IMR-90 (cell line): ENCODE measurements around the gene TRIM44. TPM values are rescaled to one million over a fixed set of nuclear protein-coding genes. Genes with fewer than 3 reads are reported as not detected.

ENCODE experiments used
- ATAC-seq: fragments of 200-7000 bp; cut with Tn5 transposase; 2 replicates; pipeline ENCODE4 v1.9.1; 2020; ENCODE audit warnings: low read depth, mild to moderate bottlenecking, moderate library complexity
- BruUV-seq: library from RNA; stranded (reverse); fragments of 400-500 nt; replicated peaks from 2 replicates; lab custom pipeline; 2021; lab: Mats Ljungman, UMichigan
- CTCF ChIA-PET: fragments of 300-600 bp; formaldehyde crosslinking; extraction: SDS; loops from one replicate; lab custom pipeline; 2021; ENCODE audit warnings: antibody characterized with exemption; lab: Yijun Ruan, JAX
- POLR2A ChIA-PET: fragments of 300-600 bp; sonication (Branson Sonifier 250); formaldehyde crosslinking; loops from one replicate; lab custom pipeline; 2022; ENCODE audit warnings: antibody characterized with exemption; ENCODE audit not compliant: unreplicated experiment; lab: Charles Lee
- DNase-seq: peaks from one replicate; pipeline ENCODE4 v3.0.0; 2013
- H2AFZ ChIP-seq: replicated peaks from 2 replicates; pipeline ENCODE3; 2013; ENCODE audit warnings: low read length, mild to moderate bottlenecking; ENCODE audit not compliant: poor library complexity
- H2AK5ac ChIP-seq: 2 replicates; pipeline ENCODE4 v1.6.1; 2013; ENCODE audit warnings: low read depth, low read length, inconsistent platforms
- H2AK9ac ChIP-seq: replicated peaks from 2 replicates; pipeline ENCODE3; 2013; ENCODE audit warnings: mild to moderate bottlenecking, low read depth, low read length, moderate library complexity; ENCODE audit not compliant: poor library complexity
- H2BK120ac ChIP-seq: 2 replicates; pipeline ENCODE4 v1.6.1; 2013; ENCODE audit warnings: low read depth, low read length, inconsistent platforms
- H2BK15ac ChIP-seq: 3 replicates; pipeline ENCODE4 v1.6.1; 2013; ENCODE audit warnings: low read depth, low read length, inconsistent platforms
- H2BK20ac ChIP-seq: 2 replicates; pipeline ENCODE4 v1.6.1; 2013; ENCODE audit warnings: low read depth, mild to moderate bottlenecking, inconsistent platforms, low read length, moderate library complexity
- H2BK5ac ChIP-seq: 2 replicates; pipeline ENCODE4 v1.6.1; 2013; ENCODE audit warnings: mild to moderate bottlenecking, low read depth, low read length, inconsistent platforms; ENCODE audit not compliant: poor library complexity, severe bottlenecking
- H3K14ac ChIP-seq: replicated peaks from 2 replicates; pipeline ENCODE4 v1.6.1; 2013; ENCODE audit warnings: low read depth, low read length, inconsistent platforms
- H3K18ac ChIP-seq: 2 replicates; pipeline ENCODE4 v1.6.1; 2013; ENCODE audit warnings: low read depth, low read length, control low read depth
- H3K23ac ChIP-seq: 2 replicates; pipeline ENCODE4 v1.6.1; 2013; ENCODE audit warnings: low read depth, low read length, inconsistent platforms
- H3K27ac ChIP-seq: 2 replicates; pipeline ENCODE4 v1.5.1; 2013; ENCODE audit warnings: mild to moderate bottlenecking, control low read depth, low read length; ENCODE audit not compliant: insufficient read depth
- H3K27me3 ChIP-seq: 2 replicates; pipeline ENCODE4 v1.6.1; 2013; ENCODE audit warnings: low read length; ENCODE audit not compliant: control insufficient read depth, insufficient read depth
- H3K36me3 ChIP-seq: 2 replicates; pipeline ENCODE4 v1.6.1; 2013; ENCODE audit warnings: low read length, mixed read lengths; ENCODE audit not compliant: control insufficient read depth, insufficient read depth
- H3K4ac ChIP-seq: 2 replicates; pipeline ENCODE4 v1.6.1; 2013; ENCODE audit warnings: low read depth, low read length, inconsistent platforms
- H3K4me1 ChIP-seq: 2 replicates; pipeline ENCODE4 v1.6.1; 2013; ENCODE audit warnings: low read length, mixed read lengths; ENCODE audit not compliant: control insufficient read depth, insufficient read depth
- H3K4me2 ChIP-seq: 2 replicates; pipeline ENCODE4 v1.6.1; 2013; ENCODE audit warnings: low read depth, mild to moderate bottlenecking, control low read depth, low read length, moderate library complexity
- H3K4me3 ChIP-seq: 2 replicates; pipeline ENCODE4 v1.5.1; 2013; ENCODE audit warnings: low read depth, mild to moderate bottlenecking, control low read depth, low read length, moderate library complexity; ENCODE audit not compliant: insufficient read depth
- H3K56ac ChIP-seq: 2 replicates; pipeline ENCODE4 v1.6.1; 2013; ENCODE audit warnings: low read length, inconsistent platforms; ENCODE audit not compliant: insufficient read depth; ENCODE audit errors: extremely low read depth
- H3K79me1 ChIP-seq, 2 experiments: 2 replicates each; pipeline ENCODE4 v1.6.1; 2013; ENCODE audit warnings: low read length in 2 of 2, inconsistent platforms in 1 of 2, low read depth in 1 of 2
- H3K9ac ChIP-seq: 2 replicates; pipeline ENCODE4 v1.6.1; 2013; ENCODE audit warnings: low read depth, low read length, control low read depth
- H3K9me1 ChIP-seq: 2 replicates; pipeline ENCODE4 v1.6.1; 2013; ENCODE audit warnings: low read length, inconsistent platforms; ENCODE audit not compliant: insufficient read depth
- H3K9me3 ChIP-seq: 2 replicates; pipeline ENCODE4 v1.6.1; 2013; ENCODE audit warnings: low read length; ENCODE audit not compliant: control insufficient read depth, insufficient read depth
- H4K20me1 ChIP-seq: 2 replicates; pipeline ENCODE4 v1.6.1; 2013; ENCODE audit warnings: low read length, inconsistent platforms; ENCODE audit not compliant: insufficient read depth
- H4K5ac ChIP-seq: 2 replicates; pipeline ENCODE4 v1.6.1; 2013; ENCODE audit warnings: mild to moderate bottlenecking, low read depth, low read length, control low read depth
- H4K8ac ChIP-seq, 2 experiments: 2 replicates each; pipeline ENCODE4 v1.6.1; 2013; ENCODE audit warnings: low read depth in 2 of 2, low read length in 2 of 2, control low read depth in 1 of 2, inconsistent platforms in 1 of 2
- H4K91ac ChIP-seq: 2 replicates; pipeline ENCODE4 v1.6.1; 2013; ENCODE audit warnings: low read depth, low read length, inconsistent platforms; ENCODE audit not compliant: insufficient read depth
- MAFK ChIP-seq: IDR thresholded peaks from 2 replicates; pipeline ENCODE4 v1.6.1; 2012; ENCODE audit warnings: low read depth, low read length, improper control_type of control experiment
- RCOR1 ChIP-seq: IDR thresholded peaks from 2 replicates; pipeline ENCODE4 v1.6.1; 2012; ENCODE audit warnings: mild to moderate bottlenecking, low read length, improper control_type of control experiment; ENCODE audit not compliant: insufficient replicate concordance
- whole genome bisulfite sequencing, 2 experiments: methylation state at CpG; one replicate each; pipeline versions ENCODE4 v1.1.5 to v1.1.7; 2013; ENCODE audit warnings: missing lambda C conversion rate in 2 of 2; ENCODE audit not compliant: insufficient read length in 1 of 2; ENCODE audit errors: extremely low coverage in 2 of 2; 5-methylcytosine and 5-hydroxymethylcytosine counted together
- dilution Hi-C: fragments of 300-500 bp; cut with HindIII; formaldehyde crosslinking; loops from one replicate; pipeline ENCODE4 v1.14.3; 2018; ENCODE audit warnings: low sequenced_read_pairs; ENCODE audit not compliant: unreplicated experiment
- in situ Hi-C: fragments of 300-500 bp; cut with MboI; formaldehyde crosslinking; loops from 3 replicates; pipeline ENCODE4 v1.14.3; 2019; ENCODE audit warnings: low sequenced_read_pairs, inconsistent platforms, mixed read lengths
- intact Hi-C: fragments of 100-400 bp; cut with micrococcal nuclease; formaldehyde crosslinking; loops from 2 replicates; pipeline ENCODE4 v1.10.0; 2022
- polyA plus RNA-seq, 3 experiments: library from polyadenylated mRNA; depleted of rRNA; stranded (reverse); fragments of >200 nt; gene quantifications; 2 replicates each; pipeline ENCODE4 v1.2.3, GENCODE V29; 2012; ENCODE audit warnings: low replicate concordance in 1 of 3
- total RNA-seq: library from RNA; depleted of rRNA; stranded (reverse); fragments of >200 nt; gene quantifications from 2 replicates; pipeline ENCODE4 v1.2.3, GENCODE V29; 2012
- TF ChIP-seq, protein P1 (sequence below): fragments of 150-350 bp; IDR thresholded peaks from 2 replicates; pipeline ENCODE4 v1.6.1; 2017; ENCODE audit warnings: mild to moderate bottlenecking, antibody characterized with exemption, low read length, low read depth

TRIM44 gene
- total and polyA plus RNA-seq, 2 of the 4 experiments (the other 2 are of a cell fraction) = 50.7 to 104 TPM

- Histone ChIP-seq H2BK15ac (no peak overlapping the region), H3K56ac (no peak overlapping the region), H2BK120ac (no peak overlapping the region), H3K79me1 (peaks cover 41 to 81% of the 10 kb centered on the region in 2 experiments), H3K9ac (no peak overlapping the region), H3K9me3 (no peaks in the 10 kb centered on the region), H4K91ac (no peak overlapping the region), H2AK9ac (no peak overlapping the region), H3K27ac (no peak overlapping the region), H2BK5ac (no peak overlapping the region), H3K9me1 (peaks cover 3% of the 10 kb centered on the region; the same call in 1 of the 2 replicates), H3K4me1 (peaks cover 5% of the 10 kb centered on the region), H4K5ac (no peak overlapping the region), H3K36me3 (no peaks in the 10 kb centered on the region), H4K8ac (no peak overlapping the region), H2BK20ac (no peak overlapping the region), H3K4ac (no peak overlapping the region), H4K20me1 (peaks cover 56% of the 10 kb centered on the region), H3K18ac (no peak overlapping the region), H3K23ac (no peak overlapping the region), H3K14ac (no peak overlapping the region), H2AK5ac (no peak overlapping the region), H2AFZ (no peak overlapping the region), H3K4me2 (no peak overlapping the region), H3K4me3 (no peak overlapping the region), H3K27me3 (no peaks in the 10 kb centered on the region)
- no CpG with 5 or more reads among the region's 1 CpG for WGBS, 2 experiments
- ChIA-PET CTCF (interaction anchor here (0.6 kb wide), 1 partner anchor 697 kb away, joined by 3 read pairs; no protein-coding TSS in a partner anchor), POLR2A (no interaction called here)
- ATAC-seq (no peak), DNase-seq (no peak)
- no TSS peak for BruUV-seq
- intact Hi-C loops (loop anchor here (5.0 kb wide), 1 partner anchor 57 kb away; no protein-coding TSS in a partner anchor), dilution Hi-C loops (no loop called here), in situ Hi-C loops (no loop called here)
- TF ChIP-seq, protein P1, sequence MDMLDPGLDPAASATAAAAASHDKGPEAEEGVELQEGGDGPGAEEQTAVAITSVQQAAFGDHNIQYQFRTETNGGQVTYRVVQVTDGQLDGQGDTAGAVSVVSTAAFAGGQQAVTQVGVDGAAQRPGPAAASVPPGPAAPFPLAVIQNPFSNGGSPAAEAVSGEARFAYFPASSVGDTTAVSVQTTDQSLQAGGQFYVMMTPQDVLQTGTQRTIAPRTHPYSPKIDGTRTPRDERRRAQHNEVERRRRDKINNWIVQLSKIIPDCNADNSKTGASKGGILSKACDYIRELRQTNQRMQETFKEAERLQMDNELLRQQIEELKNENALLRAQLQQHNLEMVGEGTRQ = no peak
- TF ChIP-seq RCOR1 (no peak), MAFK (peak; percentile 98)
Observed at GRCh38 chr11:35678975-35679374, 16.4 kb downstream of the TRIM44 start.
